ENCODE results near the gene PCBP3.

GRCh38 chr21:45849651-45850050, 206.1 kb downstream of the PCBP3 start:
- TF ChIP-seq EZH2 (IDR thresholded peaks at IDR 0.05; ENCODE audit: borderline replicate concordance, insufficient read depth, low read length, poor library complexity, severe bottlenecking) (no peak), CTCF (IDR thresholded peaks at IDR 0.05; ENCODE audit: poor library complexity, severe bottlenecking) (no peak), EP300 (conservative IDR thresholded peaks at IDR 0.05; ENCODE audit: poor library complexity, severe bottlenecking) (no peak), REST (IDR thresholded peaks at IDR 0.05; ENCODE audit: borderline replicate concordance) (no peak), POLR2AphosphoS5 (IDR thresholded peaks at IDR 0.05) (no peak), TAF1 (IDR thresholded peaks at IDR 0.05; ENCODE audit: low read depth) (no peak), MXI1 (conservative IDR thresholded peaks at IDR 0.05; ENCODE audit: poor library complexity, severe bottlenecking) (no peak), SMC3 (conservative IDR thresholded peaks at IDR 0.05; ENCODE audit: poor library complexity) (no peak), RAD21 (conservative IDR thresholded peaks at IDR 0.05) (no peak)

Measured in neural cell (in vitro differentiated cells).